Effector memory CD8-positive, alpha-beta T cell (primary cell): ENCODE results near the gene SLC15A1.
"Not testable (repeated sequence)": the region's sequence is repeated elsewhere in the genome, so short reads cannot be mapped to it uniquely, and the experiment has no call there.

Experiments
- ATAC-seq: fragments of 150-1000 bp; cut with Tn5 transposase; replicated peaks from 2 replicates; pipeline ENCODE4 v1.10.0; 2021; ENCODE audit warnings: mild to moderate bottlenecking, moderate library complexity
- DNase-seq, 3 experiments: peaks; one replicate each; pipeline ENCODE4 v3.0.0; 2021
- H3K27ac Mint-ChIP-seq, 2 donors: one replicate each; pipeline ENCODE4 v1.8.0; 2022; ENCODE audit warnings: mild to moderate bottlenecking in 2 of 2, mixed read lengths in 2 of 2, moderate library complexity in 2 of 2
- H3K27me3 Mint-ChIP-seq, 2 donors: one replicate each; pipeline ENCODE4 v1.8.0; 2022; ENCODE audit warnings: mixed read lengths in 2 of 2
- H3K36me3 Mint-ChIP-seq: one replicate; pipeline ENCODE4 v1.8.0; 2022; ENCODE audit warnings: mild to moderate bottlenecking, moderate library complexity, mixed read lengths; ENCODE audit not compliant: insufficient read depth
- H3K4me1 Mint-ChIP-seq, 2 donors: one replicate each; pipeline ENCODE4 v1.8.0; 2022; ENCODE audit warnings: low read depth in 2 of 2, mixed read lengths in 2 of 2
- H3K4me3 Mint-ChIP-seq, 2 donors: one replicate each; pipeline ENCODE4 v1.8.0; 2022; ENCODE audit warnings: mild to moderate bottlenecking in 2 of 2, mixed read lengths in 2 of 2, moderate library complexity in 2 of 2
- H3K9me3 Mint-ChIP-seq, 2 donors: one replicate each; pipeline ENCODE4 v1.8.0; 2022; ENCODE audit warnings: mixed read lengths in 2 of 2

The SLC15A1 gene

DNA sequence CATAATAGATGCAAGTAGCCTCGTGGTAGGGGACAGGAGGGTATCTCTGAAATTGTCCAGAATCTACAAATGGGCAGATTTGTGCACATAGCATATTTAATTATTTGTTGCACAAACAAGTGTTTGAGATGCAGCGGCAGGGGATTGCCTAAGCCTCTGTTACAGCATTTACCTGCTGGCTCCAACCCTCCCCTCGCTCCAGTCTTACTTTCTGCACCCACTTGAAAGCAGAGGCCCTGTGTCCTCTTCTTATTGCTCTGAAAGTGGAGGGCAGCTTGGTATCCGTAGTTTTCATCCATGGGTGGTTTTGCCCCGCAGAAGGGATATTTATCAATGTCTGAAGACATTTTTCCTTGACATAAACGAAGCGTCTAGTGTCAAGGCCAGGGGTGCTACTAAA lies 102.6 kb downstream of the SLC15A1 start:
- peaks cover 3 to 4% of the 10 kb centered on the region in 2 donors for H3K4me1 Mint-ChIP-seq
- H3K9me3 Mint-ChIP-seq, result no peaks in the 10 kb centered on the region
- peaks cover 34 to 45% of the 10 kb centered on the region in 2 donors for H3K27me3 Mint-ChIP-seq
- H3K36me3 Mint-ChIP-seq, result no peaks in the 10 kb centered on the region
- no peak for ATAC-seq
- no peak overlapping the region for H3K4me3 Mint-ChIP-seq
- H3K27ac Mint-ChIP-seq, result no peak overlapping the region
- no peak for DNase-seq

- ATAC-seq (no peak), DNase-seq (no peak)
- no peaks in the 10 kb centered on the region for H3K9me3 Mint-ChIP-seq
- H3K36me3 Mint-ChIP-seq, result no peaks in the 10 kb centered on the region
- H3K4me1 Mint-ChIP-seq, result peaks cover 3 to 4% of the 10 kb centered on the region in 2 donors
- H3K27ac Mint-ChIP-seq, result no peak overlapping the region
- H3K27me3 Mint-ChIP-seq, result peaks cover 34 to 38% of the 10 kb centered on the region in 2 donors
- no peak overlapping the region for H3K4me3 Mint-ChIP-seq
Observed at GRCh38 chr13:98648686-98649085, 103.8 kb downstream of the SLC15A1 start.

DNA sequence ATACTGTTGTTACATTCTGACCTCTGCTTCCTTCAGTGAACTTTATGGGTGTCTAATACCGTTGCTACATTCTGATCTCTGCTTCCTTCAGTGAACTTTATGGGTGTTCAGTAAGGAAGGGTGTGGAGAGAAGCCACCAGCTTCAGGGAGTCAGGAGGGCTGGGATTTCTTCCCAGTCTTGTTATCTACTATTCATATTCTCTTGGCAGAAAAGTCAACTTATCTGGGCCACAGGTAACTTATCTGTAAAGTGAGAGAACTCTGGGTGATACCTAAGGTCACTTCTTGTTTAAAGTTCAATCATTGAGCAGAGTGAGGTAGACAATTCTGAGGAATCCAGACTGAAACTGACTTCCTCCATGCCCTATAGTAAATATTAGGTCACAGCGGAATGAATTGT lies 104.3 kb downstream of the SLC15A1 start:
- Mint-ChIP-seq H3K36me3 (no peaks in the 10 kb centered on the region), H3K27ac (no peak overlapping the region), H3K9me3 (no peaks in the 10 kb centered on the region), H3K4me1 (peaks cover 0 to under 1% of the 10 kb centered on the region in 2 donors), H3K27me3 (peaks cover 29 to 37% of the 10 kb centered on the region in 2 donors), H3K4me3 (no peak overlapping the region)
- DNase-seq, result no peak
- ATAC-seq, result no peak

- no peak overlapping the region for H3K4me3 Mint-ChIP-seq
- no peak for DNase-seq
- H3K27me3 Mint-ChIP-seq, result peaks cover 28 to 37% of the 10 kb centered on the region in 2 donors
- no peak for ATAC-seq
- H3K36me3 Mint-ChIP-seq, result no peaks in the 10 kb centered on the region
- H3K27ac Mint-ChIP-seq, result no peak overlapping the region
- H3K9me3 Mint-ChIP-seq, result no peaks in the 10 kb centered on the region
- H3K4me1 Mint-ChIP-seq, result no peaks in the 10 kb centered on the region
Observed at GRCh38 chr13:98647121-98647520, 105.4 kb downstream of the SLC15A1 start.

DNA sequence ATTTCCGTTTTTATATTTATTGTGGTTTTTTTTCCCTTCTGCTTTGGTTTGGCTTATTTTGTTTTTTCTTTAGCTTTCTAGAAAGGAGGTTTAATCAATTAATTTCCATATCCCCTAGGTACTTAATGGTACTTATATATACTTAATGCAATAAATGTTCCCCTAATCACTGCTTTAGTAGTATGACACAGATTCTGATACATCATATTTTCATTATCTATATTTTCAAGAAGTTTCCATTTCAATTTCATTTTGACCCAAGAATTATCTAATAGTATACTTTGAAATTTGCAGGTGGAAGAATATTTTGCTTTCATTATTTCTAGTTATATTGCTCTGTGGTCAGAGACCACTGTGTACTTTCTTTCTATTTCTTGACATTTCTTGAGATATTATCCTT lies 109.0 kb downstream of the SLC15A1 start:
- Mint-ChIP-seq H3K4me3 (no peak overlapping the region), H3K27me3 (peaks cover 47 to 50% of the 10 kb centered on the region in 2 donors), H3K27ac (no peak overlapping the region), H3K36me3 (no peaks in the 10 kb centered on the region), H3K4me1 (no peaks in the 10 kb centered on the region), H3K9me3 (no peaks in the 10 kb centered on the region)
- no peak for ATAC-seq
- DNase-seq, result no peak

DNA sequence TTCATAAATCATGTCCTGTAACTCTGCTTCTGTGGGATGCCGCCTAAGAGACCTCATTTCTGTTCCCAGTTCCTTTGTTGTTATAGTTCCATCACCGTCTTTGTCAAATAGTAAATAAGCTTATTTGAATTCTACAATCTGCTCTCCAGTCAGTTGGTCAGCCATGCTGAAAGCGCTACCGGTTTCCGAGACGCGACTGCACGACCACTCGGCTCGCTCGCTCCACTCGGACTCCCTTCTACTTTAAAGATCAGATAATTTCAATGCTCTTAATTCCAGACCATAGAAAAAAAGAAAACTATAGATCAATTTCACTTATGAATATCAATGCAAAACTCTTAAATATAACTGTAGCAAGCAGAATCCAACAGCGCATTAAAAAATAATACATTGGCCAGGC lies 111.4 kb downstream of the SLC15A1 start:
- H3K27me3 Mint-ChIP-seq, result peaks cover 46 to 49% of the 10 kb centered on the region in 2 donors

GRCh38 chr13:98639785-98640184 lies 112.7 kb downstream of the SLC15A1 start:
- not testable (repeated sequence) for H3K9me3 Mint-ChIP-seq, ATAC-seq, DNase-seq, H3K27ac Mint-ChIP-seq, H3K4me3 Mint-ChIP-seq, H3K36me3 Mint-ChIP-seq, H3K4me1 Mint-ChIP-seq
- H3K27me3 Mint-ChIP-seq, result peaks cover 37 to 39% of the 10 kb centered on the region in 2 donors

More for the DNA sequence above, 111.4 kb downstream of the SLC15A1 start:
- DNase-seq, result no peak
- Mint-ChIP-seq H3K4me3 (no peak overlapping the region), H3K9me3 (no peaks in the 10 kb centered on the region), H3K36me3 (no peaks in the 10 kb centered on the region), H3K4me1 (no peaks in the 10 kb centered on the region), H3K27ac (no peak overlapping the region)
- ATAC-seq, result no peak

DNA sequence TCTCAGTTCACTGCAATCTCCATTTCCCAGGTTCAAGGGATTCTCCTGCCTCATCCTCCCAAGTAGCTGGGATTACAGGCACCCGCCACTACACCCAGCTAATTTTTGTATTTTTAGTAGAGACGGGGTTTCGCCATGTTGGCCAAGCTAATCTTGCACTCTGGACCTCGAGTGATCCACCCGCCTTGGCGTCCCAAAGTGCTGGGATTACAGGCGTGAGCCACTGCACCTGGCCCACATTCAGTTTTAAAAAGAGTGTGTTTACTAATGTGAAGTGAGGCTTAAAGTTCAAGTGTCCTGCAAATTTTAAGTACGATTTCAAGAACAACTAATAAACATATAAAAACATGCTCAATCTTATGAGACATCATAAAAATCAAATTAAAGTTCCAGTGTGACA lies 114.1 kb downstream of the SLC15A1 start:
- H3K27ac Mint-ChIP-seq, DNase-seq, ATAC-seq, H3K4me1 Mint-ChIP-seq, H3K9me3 Mint-ChIP-seq, H3K36me3 Mint-ChIP-seq, H3K4me3 Mint-ChIP-seq: not testable (repeated sequence)
- peaks cover 26 to 37% of the 10 kb centered on the region in 2 donors for H3K27me3 Mint-ChIP-seq
